T follicular helper cell (primary cell): ENCODE data around the gene LSM14B.

Experiments used
- DNase-seq: peaks from one replicate; pipeline ENCODE4 v3.0.0-alpha.2; 2020; ENCODE audit warnings: low read depth

Gene LSM14B

DNA sequence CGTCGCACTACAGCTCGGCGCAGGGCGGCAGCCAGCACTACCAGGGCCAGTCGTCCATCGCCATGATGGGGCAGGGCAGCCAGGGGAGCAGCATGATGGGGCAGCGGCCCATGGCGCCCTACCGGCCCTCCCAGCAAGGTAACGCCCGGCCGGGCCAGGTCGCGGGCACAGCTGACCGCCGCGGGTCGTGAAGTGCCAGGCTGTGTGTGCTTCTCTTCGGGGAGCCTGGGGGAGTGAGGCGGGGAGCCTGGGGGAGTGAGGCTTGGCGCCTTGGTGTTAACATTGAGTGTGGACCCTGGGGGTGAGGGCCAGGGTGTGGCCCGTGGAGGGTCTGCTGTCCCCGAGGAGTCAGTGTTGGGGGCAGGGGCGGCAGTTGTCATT is 41.2 kb downstream of the LSM14B start:
- DNase-seq = no peak

DNA sequence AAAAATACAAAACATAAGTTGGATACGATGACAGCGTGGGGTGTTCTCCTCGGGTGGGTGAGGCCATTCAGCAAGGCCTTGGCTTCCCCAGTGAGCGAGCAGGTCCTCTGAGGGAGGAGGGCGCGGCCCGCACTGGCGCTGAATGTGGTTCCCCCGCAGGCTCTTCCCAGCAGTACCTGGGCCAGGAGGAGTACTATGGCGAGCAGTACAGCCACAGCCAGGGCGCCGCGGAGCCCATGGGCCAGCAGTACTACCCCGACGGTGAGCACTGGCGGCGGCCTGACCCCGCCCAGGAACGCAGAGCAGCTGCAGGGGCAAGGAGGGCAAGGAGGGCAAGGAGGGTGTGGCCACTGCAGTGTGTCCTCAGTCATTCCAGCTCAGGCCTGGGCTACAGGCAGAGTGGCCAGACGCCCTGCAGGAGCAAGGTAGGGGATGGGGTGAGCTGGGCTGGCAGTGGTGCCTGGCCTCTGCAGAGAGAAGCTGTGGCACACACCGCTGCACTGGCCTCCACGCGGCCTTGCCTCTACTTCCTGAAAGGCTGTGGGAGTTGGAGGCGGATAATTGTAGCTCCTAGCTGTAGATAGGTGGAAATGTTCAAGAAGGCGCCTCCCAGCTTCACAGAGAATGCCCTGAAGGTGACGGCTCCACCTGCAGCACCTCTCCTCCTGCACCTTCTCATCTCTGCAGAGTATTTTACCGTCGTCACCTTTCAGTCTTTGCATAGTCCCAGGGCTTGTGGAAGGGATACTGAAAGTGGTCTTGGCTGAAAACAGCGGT is 41.9 kb downstream of the LSM14B start:
- DNase-seq = no peak

DNA sequence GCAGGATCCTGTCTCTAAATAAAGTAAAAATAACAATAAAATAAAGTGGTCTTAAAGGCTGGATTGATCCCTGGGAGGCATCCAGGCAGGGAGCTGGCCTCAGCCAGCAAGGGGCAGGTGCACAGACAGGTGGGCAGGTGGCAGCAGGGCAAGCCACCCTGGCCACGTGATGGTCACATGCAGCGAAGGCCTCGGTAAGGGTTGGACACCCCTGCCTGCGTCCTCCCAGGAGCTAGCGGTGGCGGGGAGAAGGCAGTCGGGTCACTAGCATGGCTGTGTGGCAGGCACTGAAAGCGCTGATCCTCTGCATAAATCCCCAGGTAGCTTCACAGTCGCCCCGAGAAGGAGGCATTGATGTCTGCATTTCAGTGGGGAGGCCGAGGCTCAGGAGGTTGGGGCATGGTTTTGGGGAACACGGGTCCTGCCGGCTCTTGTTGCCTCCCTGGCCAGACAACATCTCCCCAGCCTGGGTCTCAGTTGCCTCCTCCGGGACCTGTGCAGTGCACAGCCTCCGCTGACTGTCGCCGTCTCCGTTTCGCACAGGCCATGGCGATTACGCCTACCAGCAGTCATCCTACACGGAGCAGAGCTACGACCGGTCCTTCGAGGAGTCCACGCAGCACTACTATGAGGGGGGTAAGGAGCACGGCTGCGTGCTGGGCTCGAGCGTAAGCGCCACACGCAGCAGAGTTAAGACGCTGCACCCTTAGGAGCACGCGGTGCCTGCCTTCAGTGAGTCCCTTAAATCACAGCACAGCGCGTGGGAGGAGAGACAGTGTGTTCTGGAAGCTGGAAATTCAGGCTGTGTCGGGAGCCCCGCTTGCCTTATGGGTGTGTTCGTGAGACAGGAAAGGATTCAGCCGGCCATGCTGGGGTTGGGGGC is 42.8 kb downstream of the LSM14B start:
- no peak for DNase-seq

DNA sequence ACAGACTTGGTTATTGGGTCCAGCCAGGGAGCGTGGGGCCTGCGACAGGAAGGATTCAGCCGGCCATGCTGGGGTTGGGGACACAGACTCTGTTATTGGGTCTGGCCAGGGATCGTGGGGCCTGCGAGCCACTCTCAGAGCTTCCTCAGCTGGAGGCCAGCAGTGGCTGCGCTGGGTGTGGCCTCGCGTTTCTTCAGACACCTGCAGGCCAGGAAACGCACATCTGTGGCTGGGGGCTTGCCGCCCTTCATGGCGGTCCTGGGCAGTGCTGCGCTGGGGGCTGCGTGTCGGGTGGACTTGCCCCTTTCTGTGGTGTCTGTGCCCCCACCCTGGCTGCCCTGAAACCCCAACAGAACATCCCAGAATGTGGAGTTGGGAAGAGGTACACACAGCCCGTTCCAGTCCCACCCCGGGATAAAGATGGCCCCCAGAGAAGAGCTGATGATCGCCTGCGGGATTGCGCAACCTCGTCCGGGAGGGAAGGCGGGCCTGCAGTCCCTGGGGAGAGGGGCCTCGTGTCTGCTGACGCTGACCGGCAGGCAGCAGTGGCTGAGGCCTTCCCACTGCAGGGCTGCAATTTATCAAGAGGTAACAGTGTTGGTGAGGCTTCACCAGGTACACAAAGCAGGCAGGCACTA is 43.6 kb downstream of the LSM14B start:
- no peak for DNase-seq

DNA sequence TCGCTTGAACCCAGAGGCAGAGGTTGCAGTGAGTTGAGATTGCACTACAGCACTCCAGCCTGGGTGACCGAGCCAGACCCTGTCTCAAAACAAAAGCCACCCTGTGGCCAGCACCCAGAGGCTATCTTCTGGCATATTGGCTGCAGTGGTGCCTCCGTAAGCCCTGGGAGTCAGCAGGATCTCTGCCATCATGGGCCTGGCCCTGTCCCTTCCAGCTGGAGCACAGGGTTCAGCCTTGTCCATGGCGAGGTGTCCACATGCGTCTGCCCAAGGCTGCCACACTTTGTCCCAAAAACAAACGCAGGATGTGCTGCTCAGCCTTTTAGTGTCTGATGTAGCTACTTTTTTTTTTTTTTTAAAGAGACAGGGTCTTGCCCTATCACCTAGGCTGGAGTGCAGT is 45.2 kb downstream of the LSM14B start:
- DNase-seq = no peak

DNA sequence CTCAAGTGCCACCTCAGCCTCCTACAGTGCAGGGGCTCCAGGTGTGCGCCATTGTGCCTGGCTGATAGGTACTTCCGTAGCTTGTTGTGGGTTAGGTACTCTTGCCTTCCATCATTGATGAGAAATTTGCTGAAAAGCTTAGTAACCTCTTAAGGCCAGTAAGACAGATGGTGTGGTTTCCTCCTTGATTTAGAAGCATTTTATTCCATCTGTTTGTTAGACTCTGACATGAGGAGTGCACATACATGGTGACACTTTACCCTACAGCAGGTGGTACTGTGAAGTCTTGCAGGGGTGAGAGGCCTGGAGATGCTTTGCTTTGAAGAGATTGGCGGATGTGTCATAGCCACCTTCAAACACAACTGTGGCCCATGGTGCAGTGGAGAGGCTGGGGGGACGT is 45.8 kb downstream of the LSM14B start:
- no peak for DNase-seq

DNA sequence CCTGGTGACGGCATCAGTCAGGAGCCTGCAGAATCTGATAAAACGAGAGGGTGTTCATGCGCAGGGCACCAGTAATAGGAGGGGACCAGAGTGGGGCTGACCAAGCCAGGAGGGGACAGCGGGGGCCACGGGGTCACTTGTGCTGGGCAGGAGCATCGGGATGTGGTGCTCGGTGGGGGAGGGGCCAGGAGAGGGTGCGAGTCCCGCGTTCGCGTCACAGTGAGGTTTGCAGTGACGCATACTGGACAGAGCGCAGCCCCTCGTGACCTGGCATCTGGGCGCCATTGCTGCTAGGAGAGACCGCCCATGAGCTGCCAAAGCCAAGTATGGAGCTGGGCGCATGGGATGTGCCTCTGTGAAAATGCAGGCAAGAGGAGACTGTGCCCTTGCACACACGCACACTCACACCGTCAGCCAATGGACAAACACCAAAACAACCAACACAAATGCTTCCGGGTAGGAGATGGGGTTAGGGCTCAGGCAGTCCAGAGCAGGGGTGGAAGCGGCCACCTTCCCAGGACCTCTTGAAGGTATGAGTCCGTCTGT is 46.7 kb downstream of the LSM14B start:
- DNase-seq = no peak

DNA sequence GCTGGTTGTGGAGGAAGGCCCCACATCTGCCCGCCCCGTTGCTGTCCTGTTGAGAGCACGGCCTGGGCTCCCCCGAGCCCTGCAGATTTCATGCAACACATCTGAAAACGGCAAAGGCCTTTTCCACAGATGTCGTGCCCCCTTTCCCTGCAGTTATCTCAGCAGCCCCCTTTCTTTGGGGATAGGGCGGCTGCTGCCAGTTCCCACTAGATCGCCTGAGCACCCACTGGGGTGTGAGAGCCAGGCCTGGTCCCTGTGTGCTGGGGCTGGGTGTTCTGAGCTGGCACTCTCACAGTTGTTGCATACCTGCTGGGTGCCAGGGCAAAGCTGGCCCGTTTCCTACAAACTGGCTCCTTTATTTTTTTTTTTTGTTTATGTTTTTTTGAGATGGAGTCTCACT is 48.3 kb downstream of the LSM14B start:
- no peak for DNase-seq

DNA sequence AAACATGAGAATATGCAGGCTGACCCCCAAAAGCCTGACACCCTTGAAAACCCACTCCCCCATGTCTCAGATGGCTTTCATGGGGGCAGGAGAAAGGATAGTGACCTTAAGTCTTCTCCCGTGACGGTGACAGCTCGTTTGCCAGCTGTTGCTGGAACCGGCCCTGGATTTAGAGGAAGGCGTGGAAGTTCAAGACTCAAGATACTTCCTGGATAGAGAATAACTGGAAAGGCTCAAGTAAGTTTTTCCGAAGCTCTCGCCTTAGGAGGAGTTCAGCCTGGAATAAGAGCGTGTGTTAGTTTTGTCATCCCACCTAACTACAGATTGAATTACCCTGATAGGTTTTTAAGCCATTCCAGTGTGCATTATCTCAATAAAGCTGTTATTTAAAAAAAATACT is 49.0 kb downstream of the LSM14B start:
- DNase-seq = no peak

DNA sequence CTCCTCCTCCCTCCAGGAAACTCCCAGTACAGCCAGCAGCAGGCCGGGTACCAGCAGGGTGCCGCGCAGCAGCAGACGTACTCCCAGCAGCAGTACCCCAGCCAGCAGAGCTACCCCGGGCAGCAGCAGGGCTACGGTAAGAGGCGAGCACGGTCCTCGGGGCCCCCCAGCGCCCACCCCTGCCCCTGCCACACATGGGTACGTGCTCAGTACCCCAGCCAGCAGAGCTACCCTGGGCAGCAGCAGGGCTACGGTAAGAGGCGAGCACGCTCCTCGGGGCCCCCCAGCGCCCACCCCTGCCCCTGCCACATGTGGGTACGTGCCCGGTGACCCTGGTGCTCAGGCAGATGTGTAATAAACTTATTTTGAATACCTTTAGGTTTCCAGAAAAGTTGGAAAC is 50.4 kb downstream of the LSM14B start:
- DNase-seq = no peak

DNA sequence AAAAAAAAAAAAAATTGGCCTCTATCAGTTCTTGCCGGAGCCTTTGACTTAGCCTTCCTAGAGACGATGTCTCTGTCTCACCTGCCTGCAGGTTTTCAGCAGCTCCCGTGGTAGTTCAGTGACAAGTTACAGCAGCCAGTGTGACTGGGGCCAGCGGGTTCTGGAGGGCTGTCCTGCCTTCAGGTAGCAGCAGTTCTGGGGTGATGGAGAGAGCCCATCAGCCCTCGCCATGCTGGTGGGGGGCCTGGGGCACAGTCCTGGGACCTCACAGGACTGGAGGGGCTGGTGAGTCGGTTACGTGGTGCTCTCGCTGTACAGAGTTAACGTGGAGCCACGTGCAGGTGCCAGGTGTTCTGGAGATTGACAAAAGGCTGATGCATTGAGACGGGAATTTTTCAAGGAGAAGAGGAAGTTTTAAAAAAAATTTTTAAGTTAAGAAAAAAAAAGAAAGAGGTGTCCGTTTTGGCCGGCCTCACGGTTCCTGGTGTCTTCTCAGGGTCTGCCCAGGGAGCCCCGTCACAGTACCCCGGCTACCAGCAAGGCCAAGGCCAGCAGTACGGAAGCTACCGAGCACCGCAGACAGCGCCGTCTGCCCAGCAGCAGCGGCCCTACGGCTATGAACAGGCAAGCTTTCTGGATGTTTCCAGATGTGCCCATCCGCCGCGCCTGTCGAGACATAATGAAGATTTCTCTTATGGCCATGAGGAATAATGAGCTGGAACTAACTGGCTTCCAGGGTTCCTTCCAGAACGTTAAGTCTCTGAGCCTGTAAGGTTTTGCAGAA is 51.9 kb downstream of the LSM14B start:
- no peak for DNase-seq

DNA sequence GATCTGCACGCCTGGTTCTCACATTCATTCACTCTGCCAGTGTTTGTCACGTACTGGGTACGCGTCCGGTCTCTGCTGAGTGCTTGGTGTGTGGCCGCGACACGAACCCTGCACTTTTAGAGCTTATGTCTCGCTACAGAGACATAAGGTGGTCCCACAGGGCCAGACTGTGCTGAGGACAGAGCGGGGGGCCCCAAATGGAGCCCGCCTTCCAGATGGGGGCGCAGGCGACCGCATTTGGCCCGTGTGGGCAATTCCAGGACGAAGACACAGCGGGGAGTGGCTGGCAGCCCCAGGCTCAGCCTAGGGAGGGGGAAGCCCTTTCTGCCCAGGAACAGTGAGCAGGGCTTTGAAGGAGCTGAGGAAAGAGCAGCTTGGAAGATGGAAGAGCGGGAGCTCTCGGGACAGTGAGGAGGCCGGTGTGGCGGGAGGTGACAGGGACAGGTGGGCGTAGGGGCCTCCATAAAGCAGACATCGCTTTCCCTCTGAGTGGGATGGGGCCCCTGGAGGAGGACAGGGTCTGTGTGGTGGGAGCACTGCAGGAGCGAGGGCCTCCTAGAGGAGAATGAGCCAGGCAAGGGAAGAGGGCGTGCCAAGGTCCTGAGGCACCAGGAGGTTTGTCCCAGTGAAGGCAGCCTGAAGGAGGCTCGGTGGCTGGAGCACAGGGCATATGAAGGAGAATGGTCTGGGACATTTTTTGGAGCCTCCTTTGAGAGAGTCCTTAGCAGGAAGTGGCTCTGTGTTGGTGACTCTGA is 52.8 kb downstream of the LSM14B start:
- no peak for DNase-seq

DNA sequence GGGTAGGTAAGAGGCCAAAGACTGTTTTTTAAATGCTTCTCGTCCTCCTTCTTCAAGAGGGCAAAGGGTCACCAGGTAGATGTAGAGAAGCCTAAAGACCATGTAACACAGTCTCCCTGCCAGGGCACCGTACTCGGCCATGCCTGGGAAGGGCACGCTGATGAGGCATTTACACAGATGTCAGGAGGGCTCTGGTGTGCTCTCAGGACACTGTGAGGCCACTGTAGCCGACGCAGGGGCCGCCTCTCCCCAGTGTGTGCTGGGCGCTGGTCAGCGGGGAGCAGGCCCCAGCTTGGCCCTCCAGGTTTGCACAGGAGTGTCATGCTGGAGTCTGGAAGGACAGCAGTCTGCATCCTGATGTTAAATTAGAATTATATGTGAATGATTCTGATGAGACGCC is 53.4 kb downstream of the LSM14B start:
- DNase-seq = no peak

DNA sequence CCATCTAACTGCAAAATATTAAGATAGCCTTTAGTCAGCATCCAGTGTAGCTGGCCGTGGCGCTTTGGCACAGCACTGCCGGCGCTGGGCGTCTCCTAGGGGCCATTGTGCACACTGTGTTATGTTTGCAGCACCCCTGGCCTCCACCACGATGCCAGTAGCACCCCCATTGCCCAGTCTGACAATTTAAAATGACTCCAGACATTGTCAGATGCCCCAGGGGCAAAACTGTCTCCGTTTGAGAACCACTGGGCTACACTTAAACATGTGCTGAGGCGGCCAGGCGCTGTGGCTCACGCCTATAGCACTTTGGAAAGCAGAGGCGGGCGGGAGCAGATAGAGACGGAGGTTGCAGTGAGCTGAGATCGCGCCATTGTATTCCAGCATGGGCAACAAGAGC is 54.6 kb downstream of the LSM14B start:
- DNase-seq = no peak

DNA sequence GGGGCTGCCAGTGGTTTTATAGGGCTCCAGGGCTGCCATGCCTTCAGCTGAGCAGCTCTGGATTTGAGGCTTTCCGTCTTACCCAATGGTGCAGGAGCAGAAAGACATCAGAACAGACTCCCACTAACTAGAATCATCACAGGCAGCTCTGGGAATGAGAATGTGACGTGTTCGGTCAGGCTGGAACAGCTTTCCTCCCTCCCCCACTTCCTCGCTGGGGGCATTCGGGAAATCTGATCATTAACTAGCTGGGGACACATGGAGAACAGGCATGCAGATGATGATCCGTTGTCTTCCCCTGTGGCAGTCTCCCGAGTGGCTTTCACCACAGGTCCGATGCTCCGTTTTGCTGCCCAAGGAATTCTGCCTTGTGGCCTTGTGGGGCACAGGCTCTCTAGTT is 55.0 kb downstream of the LSM14B start:
- no peak for DNase-seq

DNA sequence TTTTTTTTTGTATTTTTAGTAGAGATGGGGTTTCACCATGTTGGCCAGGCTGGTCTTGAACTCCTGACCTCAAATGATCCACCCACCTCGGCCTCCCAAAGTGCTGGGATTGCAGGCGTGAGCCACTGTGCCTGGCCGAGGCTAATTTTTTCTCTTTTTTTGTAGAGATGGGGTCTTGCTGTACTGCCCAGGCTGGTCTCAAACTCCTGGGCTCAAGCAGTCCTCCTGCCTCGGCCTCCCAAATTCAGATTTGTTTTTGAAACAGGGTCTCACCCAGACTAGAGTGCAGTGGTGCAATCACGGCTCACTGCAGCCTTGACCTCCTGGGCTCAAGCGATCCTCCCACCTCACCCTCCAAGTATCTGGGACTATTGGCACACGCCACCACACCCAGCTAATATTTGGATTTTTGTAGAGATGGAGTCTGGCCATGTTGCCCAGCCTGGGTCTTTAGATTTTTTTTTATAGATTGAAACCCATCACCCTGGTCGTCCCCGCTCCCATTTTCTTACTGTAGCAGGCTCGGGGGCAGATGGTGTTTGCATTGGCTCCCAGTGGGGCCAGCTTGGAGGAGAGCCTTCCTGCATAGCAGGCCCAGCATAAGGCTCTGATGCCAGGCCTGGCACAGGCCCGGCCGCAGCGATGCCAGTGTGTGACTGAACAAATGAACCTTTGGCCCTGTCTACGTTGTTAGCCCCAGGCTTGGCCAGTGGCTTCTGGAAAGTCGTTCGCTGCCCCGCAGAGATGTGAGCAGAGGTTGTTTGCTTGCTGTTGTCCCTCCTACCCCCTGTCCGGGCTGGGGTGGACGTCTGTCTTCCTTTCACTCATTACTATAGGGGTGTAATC is 56.3 kb downstream of the LSM14B start:
- DNase-seq = no peak

DNA sequence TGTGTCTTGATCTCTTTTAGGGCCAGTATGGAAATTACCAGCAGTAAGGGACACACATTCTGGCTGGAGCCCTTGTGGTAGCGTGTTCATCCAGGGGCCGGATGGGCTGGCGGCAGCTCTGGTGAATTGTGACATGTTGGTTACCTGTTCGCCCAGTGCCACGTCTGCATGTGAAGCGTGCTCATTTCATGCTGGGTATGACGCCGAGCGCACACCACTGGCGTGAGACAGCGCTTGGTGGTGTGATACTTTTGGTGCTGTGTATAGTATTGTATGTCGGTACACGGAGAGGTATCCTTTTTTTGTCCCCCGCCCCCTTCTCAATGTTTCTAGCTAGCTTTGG is 56.9 kb downstream of the LSM14B start:
- DNase-seq = no peak

DNA sequence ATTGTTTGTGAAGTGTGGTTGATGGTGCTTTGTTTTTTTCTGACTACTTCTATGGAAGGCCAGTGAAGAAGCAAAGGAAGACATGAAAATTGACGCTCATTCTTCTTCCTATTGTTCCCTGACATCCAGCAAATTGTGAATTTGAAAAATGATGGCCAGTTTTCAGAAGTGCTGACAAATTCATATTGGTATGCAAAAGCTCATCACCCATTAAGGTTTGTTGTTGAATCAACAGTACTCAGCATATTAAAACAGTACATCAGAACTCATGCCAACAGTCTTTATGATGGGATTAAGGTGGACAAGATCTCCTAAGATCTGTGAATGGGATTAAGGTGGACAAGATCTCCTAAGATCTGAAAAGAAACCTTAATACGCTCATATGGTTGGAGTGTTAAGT is 59.5 kb downstream of the LSM14B start:
- DNase-seq = no peak

DNA sequence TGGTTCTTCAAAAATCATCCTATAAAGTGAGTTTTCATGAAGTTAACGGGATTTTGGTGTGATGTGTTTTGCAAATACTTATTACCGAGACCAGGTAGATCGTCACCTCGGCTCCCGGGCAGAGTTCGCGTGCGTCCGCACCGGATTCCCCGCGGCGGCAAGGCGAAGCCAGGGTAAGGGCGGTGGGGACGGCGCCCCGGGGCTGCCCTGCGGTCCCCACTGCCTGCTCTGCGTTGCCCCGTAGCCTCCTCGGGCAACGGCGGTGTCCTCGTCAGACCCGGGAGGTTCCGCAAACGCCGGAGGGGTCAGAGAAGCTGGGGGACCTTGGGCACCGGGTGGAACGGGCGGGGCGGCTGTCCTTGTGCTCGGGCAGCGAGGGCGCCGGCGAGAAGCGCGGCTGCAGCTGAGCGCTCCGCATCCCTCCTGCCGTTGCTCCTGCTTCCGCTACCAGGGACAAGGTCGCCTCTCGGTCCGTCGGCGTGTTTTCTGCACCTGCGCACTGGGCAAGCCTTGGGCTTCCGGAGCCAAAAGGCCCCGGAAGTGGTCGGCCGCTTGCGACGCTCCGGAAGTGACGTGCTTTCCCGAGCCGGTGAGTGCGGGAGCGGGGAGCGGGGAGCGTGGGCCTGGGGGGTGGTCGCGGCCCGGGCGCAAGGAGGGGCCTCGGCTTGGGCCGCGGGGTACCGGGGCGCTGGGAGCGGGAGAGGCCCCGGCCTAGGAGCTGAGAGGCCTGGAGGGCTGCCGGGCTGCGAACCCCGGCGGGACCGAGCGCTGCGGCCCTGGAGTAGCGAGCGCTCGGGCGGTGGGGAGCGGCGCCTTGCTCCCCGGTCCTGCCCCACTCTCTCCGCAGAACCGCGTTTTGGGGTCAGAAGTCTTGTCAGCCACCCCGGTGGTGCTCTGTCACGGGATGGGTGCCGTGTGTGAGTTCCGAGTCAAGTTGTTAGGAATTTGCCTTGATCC is 60.5 kb downstream of the LSM14B start, which contains the start of gene MTG2:
TSS of gene MTG2 (plus strand) at position 560 of the 957 bp plus-strand sequence. CDS start 10,393 bp downstream, outside the sequence.
- DNase-seq = peak; percentile 92
